VCaP (cell line): ENCODE data around the gene LINC01488.

Experiments used
- H3K27ac ChIP-seq: fragments of 450-650 bp; 2 replicates; pipeline ENCODE4 v1.5.1; 2017
- CTCF ChIP-seq: fragments of 450-650 bp; conservative IDR thresholded peaks from 2 replicates; pipeline ENCODE4 v1.5.1; 2017; ENCODE audit warnings: mild to moderate bottlenecking, moderate library complexity

The LINC01488 gene

GRCh38 chr11:69452206-69452987 is 29.1 kb upstream of the LINC01488 start:
- H3K27ac ChIP-seq, result no peak overlapping the region
- TF ChIP-seq CTCF, result no peak

GRCh38 chr11:69453151-69453550 is 28.3 kb upstream of the LINC01488 start:
- no peak for TF ChIP-seq CTCF
- H3K27ac ChIP-seq, result no peak overlapping the region

- TF ChIP-seq CTCF, result no peak
- no peak overlapping the region for H3K27ac ChIP-seq
These were observed 27.4 kb upstream of the LINC01488 start for GRCh38 chr11:69454018-69454417.

GRCh38 chr11:69455969-69456368 is 25.5 kb upstream of the LINC01488 start:
- TF ChIP-seq CTCF, result no peak

GRCh38 chr11:69456712-69457111 is 24.8 kb upstream of the LINC01488 start:
- TF ChIP-seq CTCF, result no peak
- no peak overlapping the region for H3K27ac ChIP-seq

More at GRCh38 chr11:69455969-69456368, 25.5 kb upstream of the LINC01488 start:
- H3K27ac ChIP-seq, result no peak overlapping the region

- no peak overlapping the region for H3K27ac ChIP-seq
- TF ChIP-seq CTCF, result no peak
These were observed 21.5 kb upstream of the LINC01488 start for GRCh38 chr11:69459848-69460539.

- H3K27ac ChIP-seq, result no peak overlapping the region
- TF ChIP-seq CTCF, result no peak
These were observed 20.8 kb upstream of the LINC01488 start for GRCh38 chr11:69460540-69461257.
